LNCAP (cell line): ENCODE data around the gene GFOD1.

ENCODE experiments used
- TF ChIP-seq, protein P1 (sequence below): fragments of 450-650 bp; IDR thresholded peaks from 2 replicates; pipeline ENCODE4 v1.5.1; 2017; ENCODE audit warnings: mild to moderate bottlenecking

GFOD1 gene

DNA sequence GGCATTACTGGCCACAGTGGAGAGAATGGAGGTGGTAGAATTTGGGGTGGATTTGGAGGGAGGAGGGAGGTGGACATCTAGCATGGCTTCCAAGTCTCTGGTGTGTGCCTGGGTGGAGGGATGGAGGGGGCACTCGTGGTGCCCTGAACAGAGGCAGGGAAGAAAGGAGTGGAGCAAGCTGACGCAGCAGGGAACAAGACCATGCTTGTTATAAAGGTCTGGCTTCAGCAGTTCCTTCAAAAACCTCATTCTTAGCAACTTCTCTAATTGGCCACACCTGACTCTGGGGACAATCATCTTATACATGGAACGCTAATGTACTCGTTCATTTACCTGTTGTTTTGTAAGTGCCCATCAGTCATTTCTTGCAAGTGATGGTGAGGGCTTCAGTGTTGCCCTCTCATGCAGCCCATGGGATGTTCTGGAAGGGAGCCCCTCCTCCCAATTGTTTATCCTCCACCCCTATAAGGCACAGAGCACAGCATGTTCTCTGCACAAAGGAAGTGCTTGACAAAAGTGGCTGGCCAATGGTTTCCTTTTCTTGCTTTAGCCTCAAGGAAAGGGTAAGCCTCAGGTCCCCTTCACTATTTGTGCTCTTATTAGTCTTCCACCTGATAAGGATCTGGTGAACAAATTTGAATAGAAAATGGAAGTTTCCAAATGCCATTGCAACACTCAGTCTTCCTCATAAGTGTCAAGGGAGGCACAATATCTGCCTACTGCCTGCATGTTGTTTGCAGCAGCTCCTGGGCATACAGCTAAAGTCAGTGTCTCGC lies 39.3 kb downstream of the GFOD1 start:
- TF ChIP-seq, protein P1, sequence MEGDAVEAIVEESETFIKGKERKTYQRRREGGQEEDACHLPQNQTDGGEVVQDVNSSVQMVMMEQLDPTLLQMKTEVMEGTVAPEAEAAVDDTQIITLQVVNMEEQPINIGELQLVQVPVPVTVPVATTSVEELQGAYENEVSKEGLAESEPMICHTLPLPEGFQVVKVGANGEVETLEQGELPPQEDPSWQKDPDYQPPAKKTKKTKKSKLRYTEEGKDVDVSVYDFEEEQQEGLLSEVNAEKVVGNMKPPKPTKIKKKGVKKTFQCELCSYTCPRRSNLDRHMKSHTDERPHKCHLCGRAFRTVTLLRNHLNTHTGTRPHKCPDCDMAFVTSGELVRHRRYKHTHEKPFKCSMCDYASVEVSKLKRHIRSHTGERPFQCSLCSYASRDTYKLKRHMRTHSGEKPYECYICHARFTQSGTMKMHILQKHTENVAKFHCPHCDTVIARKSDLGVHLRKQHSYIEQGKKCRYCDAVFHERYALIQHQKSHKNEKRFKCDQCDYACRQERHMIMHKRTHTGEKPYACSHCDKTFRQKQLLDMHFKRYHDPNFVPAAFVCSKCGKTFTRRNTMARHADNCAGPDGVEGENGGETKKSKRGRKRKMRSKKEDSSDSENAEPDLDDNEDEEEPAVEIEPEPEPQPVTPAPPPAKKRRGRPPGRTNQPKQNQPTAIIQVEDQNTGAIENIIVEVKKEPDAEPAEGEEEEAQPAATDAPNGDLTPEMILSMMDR = no peak

DNA sequence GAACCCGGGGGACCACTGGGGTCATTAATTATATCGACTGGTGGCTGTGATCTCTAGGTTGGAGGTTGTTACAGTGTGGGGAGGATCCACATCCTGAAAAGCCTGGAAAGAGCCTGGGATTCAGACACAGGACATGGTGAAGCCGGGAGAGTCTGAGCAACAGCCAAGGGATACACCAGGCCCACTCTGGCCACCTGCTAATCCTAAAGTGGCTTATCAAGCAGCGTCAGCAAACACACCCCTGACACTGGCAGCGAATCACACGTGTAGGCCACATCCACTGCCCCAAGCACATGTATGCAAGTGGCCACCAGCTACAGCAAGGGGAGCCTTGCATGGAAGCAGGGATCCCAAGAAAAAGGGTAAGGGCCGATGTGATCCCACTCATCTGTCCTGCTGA lies 41.0 kb downstream of the GFOD1 start:
- TF ChIP-seq, protein P1 = no peak

DNA sequence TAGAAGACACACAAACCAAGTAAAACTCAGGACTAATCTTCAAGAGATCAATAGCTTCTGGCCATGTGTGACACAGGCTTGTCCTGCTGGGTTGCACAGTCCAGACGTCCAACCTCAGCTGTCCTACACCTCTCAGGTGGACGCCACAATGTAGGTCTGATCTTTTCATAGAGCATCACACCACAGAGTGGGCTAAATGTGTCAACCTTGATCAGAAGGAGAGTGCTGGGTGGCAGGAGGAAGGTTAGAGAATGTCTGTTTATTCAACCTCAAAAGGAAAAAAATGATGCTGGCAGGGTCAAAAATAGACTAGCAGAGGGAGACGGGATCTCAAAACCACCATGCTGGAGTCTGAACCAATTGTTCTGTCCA lies 41.7 kb downstream of the GFOD1 start:
- TF ChIP-seq, protein P1 = no peak

DNA sequence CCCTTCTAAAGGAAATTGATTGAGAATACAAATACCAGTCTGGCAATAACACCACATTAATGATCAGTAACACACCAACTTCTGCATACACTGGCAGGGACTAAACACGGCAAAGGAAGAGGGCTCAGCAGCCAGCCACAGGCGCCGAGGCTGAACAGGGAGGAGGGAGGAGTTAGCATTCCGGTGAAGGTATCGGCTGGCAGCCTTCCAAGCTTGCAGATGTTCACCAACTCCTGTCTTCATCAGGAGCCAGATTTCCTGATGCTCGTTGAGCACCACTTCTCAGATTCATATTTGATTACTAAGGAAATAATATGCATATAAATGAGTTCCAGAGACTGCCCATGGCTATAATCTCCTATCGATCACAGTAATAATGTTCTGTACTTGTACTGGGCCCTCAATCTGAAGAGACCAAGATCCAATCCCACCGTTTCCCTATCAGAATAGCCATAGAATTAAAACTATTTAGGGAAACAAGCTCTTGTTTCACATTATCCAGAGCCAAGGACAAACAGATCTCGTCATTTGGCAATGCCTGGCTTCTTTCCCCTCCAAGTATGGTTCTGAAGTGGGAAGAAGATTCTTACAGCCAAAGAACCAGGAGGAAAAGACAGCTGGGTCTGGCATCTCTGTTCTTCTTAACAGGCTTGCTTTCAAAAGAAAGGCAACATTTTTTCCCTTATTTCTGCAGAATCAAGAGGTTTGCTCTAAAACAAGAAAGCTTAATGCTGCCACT lies 42.2 kb downstream of the GFOD1 start:
- TF ChIP-seq, protein P1 = no peak

DNA sequence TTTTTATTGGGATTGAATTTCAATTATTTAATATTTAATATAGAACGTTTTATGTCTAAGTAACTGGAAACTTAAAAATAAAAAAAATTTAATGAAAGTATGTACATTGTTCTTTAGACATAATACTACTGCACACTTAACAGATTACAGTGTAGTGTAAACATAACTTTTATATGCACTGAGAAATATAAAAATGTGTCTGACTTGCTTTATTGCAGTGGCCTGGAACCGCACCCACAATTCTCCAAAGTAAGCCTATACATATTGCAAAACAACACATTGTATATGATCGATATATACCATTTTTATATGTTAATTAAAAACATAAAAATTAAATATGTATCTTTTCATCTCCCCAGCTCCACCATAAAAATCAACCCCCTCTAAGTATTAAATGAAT lies 42.8 kb downstream of the GFOD1 start:
- TF ChIP-seq, protein P1 = no peak

DNA sequence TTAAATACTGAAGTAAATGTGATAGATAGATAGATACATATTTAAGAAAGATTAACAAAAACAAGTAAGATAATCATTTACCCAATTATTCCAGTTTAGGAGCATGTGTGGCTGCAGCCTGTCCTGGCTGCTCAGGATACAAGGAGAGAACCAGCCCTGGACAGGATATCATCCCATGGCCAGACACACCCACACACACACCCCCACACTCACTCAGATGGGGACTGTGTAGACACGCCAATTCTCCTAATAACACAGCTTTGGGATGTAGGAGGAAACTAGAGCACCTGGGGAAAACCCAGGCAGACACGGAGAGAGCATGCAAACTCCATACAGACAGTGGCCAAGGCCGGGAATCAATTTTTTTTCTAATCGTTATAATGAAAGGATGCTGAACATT lies 45.6 kb downstream of the GFOD1 start:
- TF ChIP-seq, protein P1 = no peak

DNA sequence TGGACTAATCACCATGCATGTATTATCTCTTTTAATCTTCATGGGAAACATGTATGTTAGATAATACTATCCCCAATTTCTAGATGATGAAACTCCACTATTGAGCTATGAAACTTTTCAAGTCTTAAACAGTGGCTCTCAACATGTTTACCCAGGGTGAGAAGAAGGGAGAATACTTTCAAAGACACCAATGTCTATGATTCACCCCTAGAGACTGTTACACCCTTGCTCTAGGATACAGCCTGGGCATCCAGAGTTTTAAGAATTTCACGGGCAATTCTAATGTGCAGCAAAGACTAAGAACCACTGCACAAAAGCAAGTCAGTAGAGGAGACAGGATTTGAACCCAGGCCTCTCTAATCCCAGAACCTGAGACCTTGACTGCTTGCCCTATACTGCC lies 47.8 kb downstream of the GFOD1 start:
- TF ChIP-seq, protein P1 = no peak
